ENCODE data around the gene INAFM2.

INAFM2 gene

GRCh38 chr15:40333922-40334492, 10.5 kb downstream of the INAFM2 start:
- DNase-seq (ENCODE audit: insufficient read length, low spot score) (no peak), FAIRE-seq (no peak)
- no peak for TF ChIP-seq CTCF (IDR thresholded peaks at IDR 0.05; ENCODE audit: insufficient read depth, missing control alignments)

GRCh38 chr15:40334541-40334940, 11.0 kb downstream of the INAFM2 start:
- FAIRE-seq, result no peak
- TF ChIP-seq CTCF (IDR thresholded peaks at IDR 0.05; ENCODE audit: insufficient read depth, missing control alignments), result no peak
- DNase-seq (ENCODE audit: insufficient read length, low spot score), result no peak

- no peak for DNase-seq (ENCODE audit: insufficient read length, low spot score)
- FAIRE-seq, result no peak
- TF ChIP-seq CTCF (IDR thresholded peaks at IDR 0.05; ENCODE audit: insufficient read depth, missing control alignments), result no peak
Measured at GRCh38 chr15:40334941-40335795, 11.7 kb downstream of the INAFM2 start.

- TF ChIP-seq CTCF (IDR thresholded peaks at IDR 0.05; ENCODE audit: insufficient read depth, missing control alignments), result no peak
- FAIRE-seq (no peak), DNase-seq (ENCODE audit: insufficient read length, low spot score) (no peak)
Measured at GRCh38 chr15:40335938-40336743, 12.6 kb downstream of the INAFM2 start.

- DNase-seq (ENCODE audit: insufficient read length, low spot score), result no peak
- peak; percentile 27 for TF ChIP-seq CTCF (IDR thresholded peaks at IDR 0.05; ENCODE audit: insufficient read depth, missing control alignments)
- FAIRE-seq, result no peak
Measured at GRCh38 chr15:40336744-40337122, 13.2 kb downstream of the INAFM2 start.

- TF ChIP-seq CTCF (IDR thresholded peaks at IDR 0.05; ENCODE audit: insufficient read depth, missing control alignments), result no peak
- DNase-seq (ENCODE audit: insufficient read length, low spot score) (no peak), FAIRE-seq (no peak)
Measured at GRCh38 chr15:40337597-40337996, 14.1 kb downstream of the INAFM2 start.
